T-cell (primary cell): ENCODE results near the gene SLC66A1. TPM values are rescaled to one million over a fixed set of nuclear protein-coding genes. Genes with fewer than 3 reads are reported as not detected.

ENCODE experiments used
- ATAC-seq, 4 experiments: fragments of 200-7000 bp in 3 of 4; fragments of 150-1000 bp in 1 of 4; cut with Tn5 transposase; replicated peaks in 1 of 4; 1 replicate in 3 of 4; 2 replicates in 1 of 4; pipeline ENCODE4 v1.10.0; 2021; ENCODE audit warnings: moderate library complexity in 3 of 4, mild to moderate bottlenecking in 2 of 4, moderate number of reproducible peaks in 1 of 4
- CTCF ChIA-PET, 2 donors: fragments of 300-600 bp; sonication (Branson Sonifier 250); formaldehyde crosslinking; loops; one replicate each; lab custom pipeline; 2022; ENCODE audit warnings: antibody characterized with exemption in 2 of 2; lab: Charles Lee
- POLR2A ChIA-PET, 2 donors: fragments of 300-600 bp; sonication (Branson Sonifier 250); formaldehyde crosslinking; loops; one replicate each; lab custom pipeline; 2022; ENCODE audit warnings: antibody characterized with exemption in 2 of 2; lab: Charles Lee
- DNase-seq, 35 experiments: peaks; one replicate each; pipeline versions ENCODE4 v3.0.0 to v3.0.0-alpha.2; 2013 to 2023
- H3K27ac ChIP-seq: one replicate; pipeline ENCODE4 v1.5.1; 2013; ENCODE audit warnings: low read length
- H3K27me3 ChIP-seq, 2 experiments: replicated peaks in 1 of 2; 1 replicate in 1 of 2; 2 replicates in 1 of 2; pipeline versions ENCODE4 v1.6.1 to v1.7.0; 2013; ENCODE audit warnings: low read length in 1 of 2, mixed read lengths in 1 of 2; ENCODE audit not compliant: control insufficient read depth in 2 of 2, insufficient read depth in 2 of 2; ENCODE audit errors: extremely low read depth in 1 of 2
- H3K36me3 ChIP-seq, 2 donors: 1 replicate in 1 of 2; 2 replicates in 1 of 2; pipeline versions ENCODE4 v1.6.1 to v1.7.0; 2013; ENCODE audit warnings: low read length in 1 of 2; ENCODE audit not compliant: control insufficient read depth in 2 of 2, insufficient read depth in 1 of 2; ENCODE audit errors: extremely low read depth in 1 of 2
- H3K4me1 ChIP-seq, 2 experiments: 1 replicate in 1 of 2; 2 replicates in 1 of 2; pipeline versions ENCODE4 v1.6.1 to v1.7.0; 2013; ENCODE audit warnings: low read length in 2 of 2, mixed read lengths in 1 of 2; ENCODE audit not compliant: insufficient read depth in 2 of 2, control insufficient read depth in 1 of 2; ENCODE audit errors: extremely low read depth in 1 of 2
- H3K4me3 ChIP-seq, 2 donors: 1 replicate in 1 of 2; 2 replicates in 1 of 2; pipeline versions ENCODE4 v1.5.1 to v1.7.0; 2013; ENCODE audit warnings: mild to moderate bottlenecking in 2 of 2, low read length in 1 of 2, moderate library complexity in 1 of 2; ENCODE audit not compliant: control insufficient read depth in 1 of 2; ENCODE audit errors: extremely low read depth in 1 of 2
- H3K9me3 ChIP-seq: 2 replicates; pipeline ENCODE4 v1.7.0; 2013
- H3K27ac Mint-ChIP-seq, 2 donors: one replicate each; pipeline ENCODE4 v1.8.0; 2020 to 2021; ENCODE audit warnings: mild to moderate bottlenecking in 2 of 2, mixed read lengths in 2 of 2
- H3K27me3 Mint-ChIP-seq, 2 donors: one replicate each; pipeline ENCODE4 v1.8.0; 2021 to 2022; ENCODE audit warnings: mixed read lengths in 2 of 2
- H3K36me3 Mint-ChIP-seq: one replicate; pipeline ENCODE4 v1.8.0; 2021; ENCODE audit warnings: mixed read lengths
- H3K4me1 Mint-ChIP-seq, 3 donors: one replicate each; pipeline ENCODE4 v1.8.0; 2020 to 2022; ENCODE audit warnings: mixed read lengths in 3 of 3, mild to moderate bottlenecking in 1 of 3
- H3K4me3 Mint-ChIP-seq, 3 donors: one replicate each; pipeline ENCODE4 v1.8.0; 2020 to 2022; ENCODE audit warnings: mild to moderate bottlenecking in 3 of 3, mixed read lengths in 3 of 3, moderate library complexity in 3 of 3
- H3K9me3 Mint-ChIP-seq, 3 donors: one replicate each; pipeline ENCODE4 v1.8.0; 2020 to 2022; ENCODE audit warnings: mixed read lengths in 3 of 3
- WGBS: methylation state at CpG from one replicate; pipeline ENCODE4 v1.1.5; 2013; ENCODE audit warnings: missing lambda C conversion rate; ENCODE audit not compliant: insufficient coverage; 5-methylcytosine and 5-hydroxymethylcytosine counted together
- total RNA-seq, 35 experiments: library from RNA in 6 of 35; stranded (reverse) in 6 of 35; fragments of 120-200 nt in 1 of 35; gene quantifications; one replicate each; pipeline versions ENCODE4 v1.2.1 to v1.2.4 and lab custom pipeline; 2013 to 2026

SLC66A1 gene
- total RNA-seq, 5 donors from 2014 or later (not counting 1 experiment from before 2014, with no cell fraction given), result 3.5 to 8.1 (median 7.1) TPM

GRCh38 chr1:19360432-19360831 is 48.3 kb downstream of the SLC66A1 start:
- DNase-seq, result no peak
- H3K27me3 ChIP-seq, result no peaks in the 10 kb centered on the region
- POLR2A ChIA-PET, result no interaction called here
- H3K4me3 Mint-ChIP-seq, result peak overlapping the region in 1 of 3 donors; percentile 46
- no peaks in the 10 kb centered on the region for H3K9me3 Mint-ChIP-seq
- no peaks in the 10 kb centered on the region for H3K27me3 Mint-ChIP-seq
- peaks cover 48 to 55% (median 52%) of the 10 kb centered on the region in 3 donors for H3K4me1 Mint-ChIP-seq
- no peak overlapping the region for H3K4me3 ChIP-seq
- peaks cover 8 to 30% of the 10 kb centered on the region in 2 donors for H3K36me3 ChIP-seq
- peak in 2 of 4 experiments; percentile 13 to 25 for ATAC-seq
- H3K27ac ChIP-seq, result no peak overlapping the region
- H3K9me3 ChIP-seq, result no peaks in the 10 kb centered on the region
- H3K4me1 ChIP-seq, result peaks cover 0 to 30% of the 10 kb centered on the region in 2 experiments
- peaks cover 25% of the 10 kb centered on the region for H3K36me3 Mint-ChIP-seq
- peak overlapping the region; percentile 74 to 89 for H3K27ac Mint-ChIP-seq
- CTCF ChIA-PET, result no interaction called here
- WGBS, result 87% methylated on average over 5 of the region's 11 CpGs

GRCh38 chr1:19360843-19361610 is 48.9 kb downstream of the SLC66A1 start:
- Mint-ChIP-seq H3K9me3 (no peaks in the 10 kb centered on the region), H3K4me3 (peak overlapping the region in 1 of 3 donors; percentile 46), H3K4me1 (peaks cover 49 to 57% (median 55%) of the 10 kb centered on the region in 3 donors), H3K27me3 (no peaks in the 10 kb centered on the region), H3K36me3 (peaks cover 19% of the 10 kb centered on the region), H3K27ac (peak overlapping the region; percentile 74 to 89)
- Histone ChIP-seq H3K4me1 (peaks cover 0 to 30% of the 10 kb centered on the region in 2 experiments), H3K4me3 (no peak overlapping the region), H3K36me3 (peaks cover 8 to 24% of the 10 kb centered on the region in 2 donors), H3K27me3 (no peaks in the 10 kb centered on the region), H3K27ac (no peak overlapping the region), H3K9me3 (no peaks in the 10 kb centered on the region)
- CTCF ChIA-PET, result no interaction called here
- DNase-seq (no peak), ATAC-seq (peak in 3 of 4 experiments; percentile 36 to 58 (median 49))
- WGBS, result 80% methylated on average over 6 of the region's 18 CpGs
- POLR2A ChIA-PET, result no interaction called here

DNA sequence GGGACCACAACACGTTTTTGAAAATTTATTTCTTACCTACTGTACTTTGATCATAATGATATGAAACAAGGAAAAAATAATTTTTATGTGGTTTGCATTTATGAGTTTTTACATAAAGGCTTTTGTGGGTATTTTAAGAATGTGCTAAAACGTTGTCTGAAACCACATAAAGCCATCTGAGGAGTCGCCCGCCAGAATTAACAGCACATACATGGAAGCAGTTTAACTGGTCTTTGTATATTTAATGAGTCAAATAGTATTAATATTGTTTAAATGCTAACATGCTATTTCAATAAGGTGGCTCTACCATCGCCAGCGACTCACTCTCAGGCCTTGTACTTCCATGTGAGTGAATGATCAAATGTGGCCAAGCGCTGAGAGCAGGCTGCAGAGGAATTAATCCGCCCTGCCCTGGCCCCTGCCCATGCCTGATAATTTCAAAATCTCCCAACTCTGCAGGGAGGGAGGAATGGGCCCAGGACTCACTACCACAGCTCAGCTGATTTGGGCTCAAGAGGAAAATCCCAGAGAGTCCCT is 49.6 kb downstream of the SLC66A1 start:
- H3K9me3 Mint-ChIP-seq, result no peaks in the 10 kb centered on the region
- no peak for DNase-seq
- WGBS, result no CpG with 5 or more reads among the region's 8 CpGs
- Histone ChIP-seq H3K4me1 (peaks cover 0 to 30% of the 10 kb centered on the region in 2 experiments), H3K27ac (no peak overlapping the region), H3K27me3 (no peaks in the 10 kb centered on the region), H3K4me3 (no peak overlapping the region), H3K36me3 (peaks cover 8 to 18% of the 10 kb centered on the region in 2 donors), H3K9me3 (no peaks in the 10 kb centered on the region)
- peak overlapping the region in 1 of 3 donors; percentile 46 for H3K4me3 Mint-ChIP-seq
- H3K27me3 Mint-ChIP-seq, result no peaks in the 10 kb centered on the region
- peaks cover 18% of the 10 kb centered on the region for H3K36me3 Mint-ChIP-seq
- H3K27ac Mint-ChIP-seq, result peak overlapping the region; percentile 59 to 74
- H3K4me1 Mint-ChIP-seq, result peaks cover 49 to 59% (median 58%) of the 10 kb centered on the region in 3 donors
- no peak for ATAC-seq
- CTCF ChIA-PET, result no interaction called here
- POLR2A ChIA-PET, result no interaction called here

DNA sequence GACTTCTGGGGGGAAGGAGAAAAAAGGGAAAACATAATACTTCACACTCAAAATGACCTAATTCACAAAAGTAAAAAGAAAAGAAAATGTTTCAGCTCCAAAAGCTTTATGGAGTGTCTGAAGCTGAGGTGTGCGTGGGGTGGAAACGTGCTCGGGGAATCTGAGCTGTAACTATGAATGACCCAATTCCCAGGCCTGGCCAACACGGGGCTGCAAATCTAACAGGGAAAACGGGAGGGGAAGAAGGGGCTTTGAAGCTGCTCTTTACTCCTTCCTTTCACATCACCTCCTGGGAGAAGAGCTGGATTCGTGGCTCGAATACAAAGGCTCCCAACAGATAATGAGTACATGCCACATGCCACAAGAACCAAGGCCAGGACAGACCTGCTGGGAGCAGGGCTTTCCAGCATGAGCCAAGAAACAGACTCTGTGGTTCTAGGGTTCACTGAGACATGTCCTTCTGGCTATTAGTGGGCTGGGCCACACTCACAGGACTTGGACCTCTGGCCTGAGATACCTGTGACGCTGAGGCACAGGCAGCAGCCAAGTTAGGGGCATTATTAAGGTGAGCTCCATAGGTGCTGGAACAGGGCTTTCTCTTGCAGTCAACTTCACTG is 51.5 kb downstream of the SLC66A1 start:
- Histone ChIP-seq H3K36me3 (peaks cover 5 to 14% of the 10 kb centered on the region in 2 donors), H3K4me1 (peaks cover 0 to 30% of the 10 kb centered on the region in 2 experiments), H3K4me3 (no peak overlapping the region), H3K27ac (no peak overlapping the region), H3K9me3 (no peaks in the 10 kb centered on the region), H3K27me3 (no peaks in the 10 kb centered on the region)
- WGBS, result 100% methylated on average over 1 of the region's 8 CpGs
- DNase-seq, result no peak
- CTCF ChIA-PET, result interaction anchor here (1.1 to 1.3 kb wide), 4 partner anchors 10 to 298 kb away, joined by 3 to 5 read pairs (median 3); no protein-coding TSS in a partner anchor
- Mint-ChIP-seq H3K27me3 (no peaks in the 10 kb centered on the region), H3K4me3 (no peak overlapping the region), H3K36me3 (peaks cover 12% of the 10 kb centered on the region), H3K4me1 (peaks cover 54 to 75% (median 63%) of the 10 kb centered on the region in 3 donors), H3K9me3 (no peaks in the 10 kb centered on the region), H3K27ac (peak overlapping the region; percentile 34 to 65)
- no peak for ATAC-seq
- POLR2A ChIA-PET, result no interaction called here

GRCh38 chr1:19365721-19366120 is 53.6 kb downstream of the SLC66A1 start:
- Histone ChIP-seq H3K4me3 (no peak overlapping the region), H3K27ac (no peak overlapping the region), H3K9me3 (no peaks in the 10 kb centered on the region), H3K27me3 (no peaks in the 10 kb centered on the region), H3K36me3 (peaks cover 9 to 18% of the 10 kb centered on the region in 2 donors), H3K4me1 (peaks cover 0 to 29% of the 10 kb centered on the region in 2 experiments)
- Mint-ChIP-seq H3K27ac (peak overlapping the region in 1 of 2 donors; percentile 37), H3K9me3 (no peaks in the 10 kb centered on the region), H3K4me3 (no peak overlapping the region), H3K4me1 (peaks cover 46 to 80% (median 54%) of the 10 kb centered on the region in 3 donors), H3K36me3 (peaks cover 12% of the 10 kb centered on the region), H3K27me3 (no peaks in the 10 kb centered on the region)
- DNase-seq, result no peak
- 80% methylated on average over 2 of the region's 10 CpGs for WGBS
- ChIA-PET POLR2A (interaction anchor here in 1 of 2 donors (0.6 kb wide), 1 partner anchor 268 kb away, joined by 3 read pairs; no protein-coding TSS in a partner anchor), CTCF (no interaction called here)
- no peak for ATAC-seq
